Measurements from ENCODE around the gene C20orf202.
A peak's percentile ranks its signal among the peaks of the same experiment; 100 is the strongest.
"Not testable (repeated sequence)": the region's sequence is repeated elsewhere in the genome, so short reads cannot be mapped to it uniquely, and the experiment has no call there.

The C20orf202 gene

DNA sequence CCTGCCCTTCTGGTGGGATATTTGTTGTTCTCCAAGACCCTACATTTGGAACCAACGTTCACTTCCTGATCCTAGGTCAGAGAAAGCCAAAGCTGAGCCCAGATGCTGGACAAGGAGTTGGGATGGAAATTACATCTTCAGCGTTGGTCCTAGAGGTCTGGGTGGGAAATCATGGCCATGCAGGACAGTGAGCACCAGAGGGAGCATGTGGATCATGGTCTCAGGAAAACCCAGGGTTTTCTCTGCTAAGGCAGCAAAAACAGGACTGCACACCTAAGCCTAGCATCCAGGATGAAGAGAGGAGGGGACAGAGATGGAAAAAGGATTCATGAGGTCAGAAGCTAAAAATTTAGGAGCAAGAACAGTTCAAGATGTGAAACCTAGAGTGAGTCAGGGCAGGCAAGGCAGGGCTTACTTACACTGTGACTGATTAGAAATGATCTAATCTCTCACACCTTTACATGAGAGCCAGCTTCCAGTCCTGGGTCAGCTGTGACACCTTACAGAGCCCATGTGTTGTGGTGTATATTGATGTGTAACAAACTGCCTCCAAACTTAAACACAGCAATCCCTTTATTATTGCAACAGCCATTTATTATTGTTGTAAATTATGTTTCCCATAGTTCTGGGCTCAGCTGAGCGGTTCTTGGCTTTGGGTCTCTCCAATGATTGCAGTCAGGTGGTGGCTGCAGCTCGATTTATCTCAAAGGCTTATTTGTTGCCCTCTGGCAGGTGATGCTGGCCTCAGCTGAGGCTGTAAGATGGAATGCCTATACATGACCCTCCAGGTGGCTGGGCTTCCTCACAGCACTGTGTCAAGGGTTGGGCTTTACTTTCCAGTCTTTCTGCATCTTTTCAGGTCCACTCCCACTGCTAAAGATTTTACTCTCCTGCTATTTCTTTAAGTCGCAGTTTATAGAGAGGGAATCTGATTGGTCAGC is 6.5 kb downstream of the C20orf202 start:
- no peak for DNase-seq (ENCODE audit: low spot score)

DNA sequence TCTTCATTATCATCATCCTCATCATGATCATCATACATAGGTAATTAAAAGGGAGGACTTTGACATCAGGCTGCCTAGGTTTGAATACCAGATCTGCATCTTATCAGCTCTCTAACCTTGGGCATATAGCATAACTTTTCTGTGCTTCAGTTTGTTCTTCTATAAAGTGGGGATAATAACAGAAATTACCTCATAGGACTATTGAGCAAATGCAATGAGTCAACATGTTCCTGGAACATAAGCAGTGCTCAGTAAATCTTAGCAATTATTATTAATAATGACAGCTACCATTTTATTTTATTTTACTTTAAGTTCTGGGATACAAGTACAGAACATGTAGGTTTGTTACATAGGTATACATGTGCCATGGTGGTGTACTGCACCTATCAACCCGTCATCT is 7.2 kb downstream of the C20orf202 start:
- DNase-seq (ENCODE audit: low spot score) = no peak

DNA sequence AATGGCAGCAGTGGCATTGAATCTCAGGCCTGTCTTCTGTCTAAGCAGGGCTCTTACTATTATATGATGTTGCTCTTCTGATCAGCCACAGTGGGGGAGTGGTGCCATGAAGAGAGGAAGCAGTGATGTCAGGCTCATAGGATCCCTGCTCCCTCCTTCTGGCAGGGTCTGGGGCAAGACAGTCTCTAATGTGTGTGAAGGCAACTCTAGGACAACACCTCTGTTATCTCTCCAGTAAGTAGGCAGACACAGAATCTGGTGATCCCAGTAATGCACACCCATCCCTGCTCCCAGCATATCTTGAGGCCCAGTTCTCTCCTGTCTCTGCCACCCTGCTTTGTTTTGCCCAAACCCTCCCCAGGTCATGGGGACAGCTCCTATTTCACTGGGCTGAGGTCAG is 8.8 kb downstream of the C20orf202 start:
- no peak for DNase-seq (ENCODE audit: low spot score)

DNA sequence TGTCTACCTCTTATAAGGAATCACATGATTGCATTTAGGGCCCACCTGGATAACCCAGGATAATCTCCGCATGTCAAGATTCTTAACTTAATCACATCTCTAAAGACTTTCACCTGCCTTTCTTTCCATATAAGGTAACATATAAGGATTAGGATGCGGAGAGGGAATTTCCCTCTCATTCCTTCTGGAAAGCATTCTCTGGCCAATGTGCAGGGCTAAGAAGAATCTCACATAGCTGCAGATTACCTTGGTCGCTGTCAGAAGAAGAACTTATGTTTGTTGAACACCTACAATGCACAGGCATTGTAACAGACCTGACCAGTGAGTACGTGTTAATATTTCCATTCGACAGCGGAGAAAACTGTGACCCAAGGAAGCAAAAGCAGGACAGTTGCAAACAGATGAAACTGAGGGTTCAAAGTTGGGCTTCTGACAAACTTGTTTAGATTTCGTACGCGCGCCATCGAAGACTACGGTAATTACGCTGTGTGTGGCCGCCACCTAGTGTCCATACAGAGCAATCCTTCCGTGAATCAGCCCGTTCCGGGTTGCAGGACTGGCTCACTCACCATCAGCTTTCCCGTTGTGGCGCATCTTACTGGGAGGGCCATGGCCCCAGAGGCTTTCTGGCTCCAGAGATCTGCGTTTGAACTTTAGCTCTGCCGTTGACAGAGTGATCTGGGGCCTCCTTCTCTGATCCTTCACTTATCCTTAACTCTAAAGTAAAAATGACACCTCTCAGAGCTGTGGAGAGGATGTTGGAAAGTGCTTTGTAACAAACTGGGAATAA is 9.5 kb downstream of the C20orf202 start:
- peak; percentile 67 for DNase-seq (ENCODE audit: low spot score)

DNA sequence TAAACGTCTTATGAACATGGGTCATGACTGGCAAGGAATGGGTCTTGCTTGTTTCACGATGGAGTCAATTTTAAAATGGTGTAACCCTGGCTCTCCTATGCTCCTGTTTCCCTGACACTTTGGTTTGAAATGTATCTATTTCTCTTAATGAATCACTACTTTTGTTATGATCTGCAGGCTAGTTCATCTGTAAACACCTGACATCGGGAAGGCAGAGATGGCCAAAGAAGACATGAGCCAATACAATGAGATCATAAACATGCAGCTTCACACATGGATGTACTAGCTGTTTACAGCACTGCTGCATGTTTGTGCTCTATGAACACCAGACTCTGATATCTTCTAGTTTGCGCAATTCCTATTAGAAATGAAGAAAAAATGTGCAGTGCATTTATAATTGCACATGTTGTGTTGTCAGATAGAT is 11.6 kb downstream of the C20orf202 start:
- no peak for DNase-seq (ENCODE audit: low spot score)

DNA sequence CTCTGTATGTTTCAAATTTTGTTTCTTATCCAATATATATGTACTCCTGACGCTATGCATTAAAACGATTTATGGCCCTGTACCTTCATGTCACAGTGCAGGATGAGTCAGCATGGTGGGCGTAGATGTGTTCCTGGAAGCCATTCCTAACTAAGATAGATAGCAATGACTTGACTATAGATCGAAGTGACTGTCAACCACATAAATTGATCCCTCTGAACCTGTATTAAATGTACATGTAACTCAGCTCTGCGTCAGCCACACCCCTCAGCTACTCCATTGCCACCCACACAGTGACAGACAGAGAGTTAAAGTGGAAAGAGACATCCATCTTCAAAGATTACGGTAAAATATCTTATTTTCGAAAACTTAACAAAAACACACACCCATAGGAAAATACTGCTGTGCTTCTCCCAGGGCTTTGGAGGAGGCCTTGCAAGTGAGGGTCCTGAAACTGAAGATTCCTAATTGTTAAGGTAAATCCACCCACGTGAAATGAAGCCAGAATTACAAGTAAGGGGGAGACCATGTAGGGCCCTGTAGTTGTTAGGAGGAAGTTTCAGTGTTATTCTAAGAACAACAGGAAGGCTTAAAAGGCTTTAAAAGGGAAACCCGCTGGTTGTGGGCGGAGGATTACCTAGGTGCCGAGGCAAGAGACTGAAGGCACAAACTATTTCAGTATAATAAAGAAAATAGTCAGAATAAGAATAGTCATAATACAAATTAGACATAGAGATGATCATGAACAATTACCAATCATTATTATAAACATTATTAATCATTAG is 12.3 kb downstream of the C20orf202 start:
- DNase-seq (ENCODE audit: low spot score) = peak; percentile 30

DNA sequence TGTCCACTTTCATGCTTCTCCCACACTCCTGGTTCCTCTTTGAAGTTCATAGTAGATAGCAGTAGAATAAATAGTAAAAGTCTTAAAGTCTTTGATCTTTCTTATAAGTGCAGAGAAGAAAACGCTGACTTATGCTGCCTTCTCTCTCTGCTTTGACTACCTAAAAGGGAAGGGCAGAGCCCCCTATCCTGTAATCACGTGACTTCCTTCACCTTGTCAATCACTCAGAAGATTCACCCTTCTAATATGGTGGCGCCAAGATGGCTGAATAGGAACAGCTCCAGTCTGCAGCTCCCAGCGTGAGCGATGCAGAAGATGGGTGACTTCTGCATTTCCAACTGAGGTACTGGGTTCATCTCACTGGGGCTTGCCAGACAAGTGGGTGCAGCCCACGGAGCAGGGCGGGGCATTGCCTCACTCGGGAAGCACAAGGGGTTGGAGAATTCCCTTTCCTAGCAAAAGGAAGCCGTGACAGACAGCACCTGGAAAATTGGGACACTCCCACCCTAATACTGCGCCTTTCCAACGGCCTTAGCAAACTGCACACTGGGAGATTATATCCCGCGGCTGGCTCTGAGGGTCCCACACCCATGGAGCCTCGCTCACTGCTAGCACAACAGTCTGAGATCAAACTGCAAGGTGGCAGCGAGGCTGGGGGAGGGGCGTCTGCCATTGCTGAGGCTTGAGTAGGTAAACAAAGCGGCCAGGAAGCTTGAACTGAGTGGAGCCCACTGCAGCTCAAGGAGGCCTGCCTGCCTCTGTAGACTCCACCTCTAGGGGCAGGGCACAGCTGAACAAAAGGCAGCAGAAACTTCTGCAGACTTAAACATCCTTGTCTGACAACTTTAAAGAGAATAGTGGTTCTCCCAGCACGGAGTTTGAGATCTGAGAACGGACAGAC is 13.5 kb downstream of the C20orf202 start:
- DNase-seq (ENCODE audit: low spot score) = not testable (repeated sequence)

DNA sequence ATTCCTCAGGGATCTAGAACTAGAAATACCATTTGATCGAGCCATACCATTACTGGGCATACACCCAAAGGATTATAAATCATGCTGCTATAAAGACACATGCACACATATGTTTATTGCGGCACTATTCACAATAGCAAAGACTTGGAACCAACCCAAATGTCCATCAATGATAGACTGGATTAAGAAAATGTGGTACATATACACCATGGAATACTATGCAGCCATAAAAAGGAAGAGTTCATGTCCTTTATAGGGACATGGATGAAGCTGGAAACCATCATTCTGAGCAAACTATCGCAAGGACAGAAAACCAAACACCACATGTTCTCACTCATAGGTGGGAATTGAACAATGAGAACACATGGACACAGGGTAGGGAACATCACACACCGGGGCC is 19.5 kb downstream of the C20orf202 start:
- DNase-seq (ENCODE audit: low spot score) = not testable (repeated sequence)

DNA sequence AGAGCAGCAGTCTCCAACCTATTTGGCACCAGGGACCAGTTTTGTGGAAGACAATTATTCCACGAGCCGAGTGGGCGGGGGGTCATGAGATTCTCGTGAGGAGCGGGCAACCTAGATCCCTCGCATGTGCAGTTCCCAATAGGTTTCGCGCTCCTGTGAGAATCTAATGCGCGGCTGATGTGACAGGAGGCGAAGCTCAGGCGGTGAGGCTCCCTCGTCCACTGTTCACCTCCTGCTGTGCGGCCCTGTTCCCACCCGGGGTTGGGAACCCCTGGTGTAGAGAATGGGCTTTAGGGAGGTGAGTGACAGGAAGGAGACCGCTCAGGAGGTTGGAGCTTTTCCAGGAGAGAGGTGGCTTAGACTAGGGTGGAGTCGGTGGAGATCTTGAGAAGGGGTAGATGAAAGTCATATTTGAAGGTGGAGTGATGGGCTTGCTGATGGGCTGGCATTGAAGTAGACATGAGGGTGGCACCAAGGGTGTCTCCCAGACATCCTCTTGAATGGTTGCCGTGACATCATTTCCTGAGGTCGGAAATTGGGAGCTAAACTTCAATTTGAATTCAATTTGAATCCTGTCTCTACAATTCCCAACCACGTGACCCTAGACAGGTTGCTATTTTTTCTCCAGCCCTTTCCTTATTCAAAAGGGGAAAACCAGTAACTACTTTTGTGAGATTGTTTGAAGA is 21.1 kb downstream of the C20orf202 start:
- DNase-seq (ENCODE audit: low spot score) = no peak

DNA sequence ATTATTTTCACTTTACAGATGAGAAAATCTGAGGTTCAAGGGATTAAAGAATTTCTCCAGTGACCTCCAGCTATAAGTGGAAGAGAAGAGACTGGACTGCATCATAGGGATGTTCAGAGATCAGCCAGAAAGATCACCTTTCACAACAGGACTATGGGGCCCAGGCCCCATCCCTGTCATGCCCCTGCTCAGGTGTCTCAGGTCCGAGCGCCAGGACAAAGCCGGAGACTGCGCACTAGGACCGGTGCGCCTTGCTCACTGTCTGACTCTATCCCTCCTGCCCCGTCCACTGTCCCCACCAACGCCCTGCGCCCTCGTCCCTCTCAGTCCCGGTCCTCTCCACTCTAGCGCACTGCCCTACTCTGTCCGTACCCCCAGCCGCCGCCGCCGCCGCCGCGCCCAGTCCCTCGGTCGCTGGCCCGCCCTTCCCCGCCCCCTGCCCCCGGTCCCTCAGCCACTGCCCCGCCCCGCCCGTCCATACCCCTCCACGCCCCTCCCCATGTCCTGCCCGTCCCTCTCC is 22.1 kb downstream of the C20orf202 start:
- DNase-seq (ENCODE audit: low spot score) = no peak

DNA sequence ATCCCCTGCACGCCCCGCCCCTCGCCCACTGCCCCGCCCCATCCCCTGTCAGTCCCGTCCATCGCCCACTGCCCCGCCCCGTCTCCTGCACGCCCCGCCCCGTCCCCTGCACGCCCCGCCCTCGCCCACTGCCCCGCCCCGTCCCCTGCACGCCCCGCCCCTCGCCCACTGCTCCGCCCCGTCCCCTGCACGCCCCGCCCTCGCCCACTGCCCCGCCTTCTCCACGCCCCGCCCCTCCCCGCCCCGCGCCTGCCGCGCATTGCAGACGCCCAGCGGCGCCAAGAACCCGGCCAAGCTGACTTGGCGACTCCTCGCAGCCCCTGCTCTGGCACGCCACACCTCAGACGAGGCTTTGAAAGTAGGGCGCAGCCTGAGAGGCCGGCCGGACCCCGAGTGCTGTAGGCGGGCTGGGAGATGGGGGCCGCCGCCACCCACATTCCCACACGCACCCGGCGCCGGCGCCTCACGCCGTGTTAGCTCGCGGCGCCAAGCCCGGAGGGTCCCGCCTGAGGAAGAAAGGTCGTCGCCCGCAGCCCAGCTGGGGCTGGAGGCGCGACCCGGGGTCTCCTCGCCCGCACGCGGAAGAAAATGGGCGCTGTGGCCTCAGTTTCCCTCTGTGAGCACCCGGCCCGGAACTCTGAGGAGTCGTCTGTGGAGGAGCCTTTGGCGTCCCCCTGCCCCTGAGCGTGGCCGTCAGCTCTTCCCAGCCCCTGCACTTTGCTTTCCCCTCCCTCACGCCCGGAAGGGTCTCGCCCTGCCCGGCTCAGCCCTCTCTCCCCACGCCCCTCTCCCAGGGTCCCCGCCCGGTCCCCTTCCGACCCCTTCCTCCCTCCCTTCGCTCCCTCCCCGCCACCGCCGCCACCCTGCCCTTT is 22.8 kb downstream of the C20orf202 start, which contains the start of gene RAD21L1:
RAD21L1 (plus strand) TSS at position 262 of the 872 bp plus-strand sequence. CDS start 2,410 bp downstream, outside the sequence.
- DNase-seq (ENCODE audit: low spot score) = peak; percentile 74

DNA sequence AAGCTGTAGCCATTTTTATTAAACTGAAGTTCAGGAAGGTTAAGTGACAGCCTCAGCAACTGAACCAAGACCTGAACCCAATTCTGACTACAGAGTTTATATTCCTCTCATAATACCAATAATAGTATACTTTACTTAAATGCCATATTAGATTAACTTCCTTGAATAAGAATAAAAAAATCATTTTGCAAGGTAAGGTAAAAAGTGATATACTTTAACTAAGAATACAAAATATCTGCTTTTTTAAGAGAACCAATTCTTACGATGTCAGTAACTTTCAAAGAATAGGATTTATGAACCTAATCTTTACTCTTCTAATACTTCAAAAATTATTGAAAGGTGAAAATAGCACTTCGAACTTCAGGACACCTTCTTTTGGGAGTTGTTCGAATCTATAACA is 26.3 kb downstream of the C20orf202 start:
- DNase-seq (ENCODE audit: low spot score) = no peak

DNA sequence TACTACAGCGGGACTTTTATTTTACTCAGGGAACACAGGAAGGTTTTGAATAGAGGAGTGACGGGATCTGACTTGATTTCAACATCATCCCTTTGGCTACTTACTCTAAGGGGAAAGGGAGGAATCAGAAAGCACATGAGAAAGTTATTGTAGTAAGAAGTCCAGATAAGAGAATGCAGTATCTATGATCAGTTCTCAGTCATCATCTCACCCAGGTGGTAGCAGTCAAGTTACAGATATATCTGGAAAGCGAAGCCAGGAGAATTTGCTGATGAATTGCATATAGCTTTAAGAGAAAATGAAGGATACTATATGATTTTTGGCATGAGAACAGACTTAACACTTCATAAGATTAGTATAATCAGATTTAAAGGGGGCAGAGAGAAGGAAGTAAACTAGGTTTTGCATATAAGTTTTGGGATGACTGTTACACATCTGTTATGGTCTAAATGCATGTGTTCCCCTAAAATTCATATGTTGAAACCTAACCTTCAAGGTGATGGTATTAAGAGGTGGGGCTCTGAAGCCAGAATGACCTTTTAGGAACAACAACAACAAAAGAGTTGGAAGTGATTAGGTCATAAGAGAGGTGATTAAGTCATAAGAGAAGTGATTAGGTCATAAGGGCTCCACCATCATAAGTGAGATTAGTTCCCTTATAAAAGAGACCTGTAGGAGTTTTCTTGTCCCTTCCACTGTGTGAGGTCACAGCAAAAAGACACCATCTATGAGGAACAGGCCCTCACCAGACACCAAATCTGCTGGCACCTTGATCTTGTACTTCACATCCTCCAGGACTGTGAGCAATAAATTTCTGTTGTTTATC is 29.2 kb downstream of the C20orf202 start:
- no peak for DNase-seq (ENCODE audit: low spot score)

DNA sequence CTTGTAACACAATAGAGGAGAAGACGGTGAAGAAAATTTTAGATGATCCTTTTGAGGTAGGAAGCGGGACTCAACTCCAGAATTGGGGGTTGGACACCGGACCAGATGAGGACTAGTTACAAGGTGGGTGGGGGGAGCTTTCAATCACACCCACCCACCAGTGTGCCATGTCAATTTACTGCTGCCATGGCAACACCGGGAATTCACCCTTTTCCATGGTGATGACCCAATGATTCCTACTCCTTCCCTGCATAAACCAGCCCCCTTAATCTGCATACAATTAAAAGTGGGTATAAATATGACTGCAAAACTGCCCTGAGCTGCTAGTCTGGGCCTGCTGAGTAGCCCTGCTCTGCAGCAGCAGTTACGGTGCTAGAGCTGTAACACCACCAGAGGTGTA is 37.3 kb downstream of the C20orf202 start:
- no peak for DNase-seq (ENCODE audit: low spot score)

DNA sequence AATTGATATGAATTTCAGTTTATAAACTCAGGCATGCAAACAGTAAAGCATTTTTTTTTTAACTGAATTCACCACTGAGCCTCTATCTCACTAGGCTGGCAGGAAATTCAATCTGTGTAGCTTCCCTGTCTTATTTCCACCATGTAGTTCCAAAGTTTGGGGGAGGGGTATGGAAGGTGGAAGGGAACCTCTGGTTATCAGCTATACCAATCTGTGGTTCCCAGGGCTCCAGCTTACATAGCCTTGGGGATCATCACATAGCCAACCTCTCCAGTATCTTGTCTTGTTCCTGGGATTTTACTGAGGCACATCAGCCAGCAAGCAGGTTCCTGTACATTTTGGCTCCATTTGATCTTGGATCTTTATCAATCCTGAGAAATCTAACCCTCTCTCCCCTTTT is 38.2 kb downstream of the C20orf202 start:
- no peak for DNase-seq (ENCODE audit: low spot score)

DNA sequence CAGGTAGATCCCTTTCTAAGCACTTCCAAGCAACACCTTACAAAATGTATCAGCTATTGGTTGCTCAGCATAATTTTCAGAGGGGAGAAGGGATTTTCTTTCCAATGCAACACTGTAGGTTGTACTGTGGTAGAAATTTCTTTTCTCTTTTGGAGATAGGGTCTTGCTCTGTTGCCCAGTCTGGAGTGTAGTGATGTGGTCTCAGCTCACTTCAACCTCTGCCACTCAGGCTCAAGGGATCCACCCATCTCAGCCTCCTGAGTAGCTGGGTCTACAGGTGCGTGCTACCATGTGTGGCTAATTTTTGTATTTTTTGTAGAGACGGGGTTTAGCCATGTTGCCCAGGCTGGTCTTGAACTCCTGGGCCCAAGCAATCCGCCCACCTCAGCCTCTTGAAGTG is 38.8 kb downstream of the C20orf202 start:
- no peak for DNase-seq (ENCODE audit: low spot score)

DNA sequence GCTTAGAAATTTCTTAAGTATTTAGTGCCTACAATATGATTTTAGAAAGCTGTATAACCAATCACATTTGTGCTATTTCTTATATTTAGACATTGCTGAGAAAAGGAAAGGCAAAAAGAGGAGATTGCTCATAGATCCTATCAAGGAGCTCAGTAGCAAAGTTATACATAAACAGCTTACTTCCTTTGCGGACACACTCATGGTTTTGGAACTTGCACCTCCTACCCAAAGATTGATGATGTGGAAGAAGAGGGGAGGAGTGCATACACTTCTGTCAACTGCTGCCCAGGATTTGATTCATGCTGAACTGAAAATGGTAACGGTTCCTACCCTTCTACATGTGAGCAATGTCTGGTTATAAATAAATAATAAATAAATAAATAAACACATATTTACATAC is 39.3 kb downstream of the C20orf202 start:
- no peak for DNase-seq (ENCODE audit: low spot score)

DNA sequence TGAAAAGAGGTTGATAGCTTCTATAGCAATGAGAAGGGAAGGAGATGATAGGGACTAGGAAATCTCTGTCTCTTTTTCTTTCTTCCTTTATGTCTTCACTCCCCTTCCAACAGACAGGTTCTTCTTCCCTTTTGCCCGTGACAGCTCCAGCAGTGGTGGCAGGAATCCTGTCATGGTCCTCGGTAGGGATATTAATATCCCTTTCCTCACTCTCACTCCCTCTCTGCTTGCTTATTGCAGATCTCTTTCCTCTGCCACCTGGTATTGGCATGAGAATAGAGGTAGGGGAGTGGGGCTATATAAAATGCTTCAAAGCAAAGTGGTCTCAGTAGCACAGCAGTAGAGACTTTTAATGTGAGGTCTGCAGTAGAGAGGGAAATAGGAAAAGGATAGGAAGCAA is 42.3 kb downstream of the C20orf202 start:
- DNase-seq (ENCODE audit: low spot score) = no peak

All from CD4-positive, alpha-beta T cell treated with Interleukin-15 for 4 hours (primary cell).